OCI-LY1 (cell line): ENCODE results near the gene PTPRT.

Experiments
- H2AFZ ChIP-seq: fragments of 200-600 bp; sonication (generic), shearing (Covaris generic); 2 replicates; pipeline ENCODE4 v1.6.0; 2014; ENCODE audit warnings: antibody characterized with exemption, mild to moderate bottlenecking, low read length
- H3F3A ChIP-seq: fragments of 200-600 bp; sonication (generic), shearing (Covaris generic); 2 replicates; pipeline ENCODE4 v1.6.0; 2014; ENCODE audit warnings: mild to moderate bottlenecking, antibody characterized with exemption, low read length, moderate library complexity; ENCODE audit not compliant: insufficient read depth
- H3K27ac ChIP-seq: fragments of 200-600 bp; sonication (generic); 2 replicates; pipeline ENCODE4 v1.5.1; 2014; ENCODE audit warnings: low read length, mixed run types, mild to moderate bottlenecking, low read depth; ENCODE audit not compliant: poor library complexity, severe bottlenecking
- H3K27me3 ChIP-seq: fragments of 200-600 bp; sonication (generic); 2 replicates; pipeline ENCODE4 v1.6.0; 2014; ENCODE audit warnings: antibody characterized with exemption, mild to moderate bottlenecking, low read length, moderate library complexity; ENCODE audit not compliant: insufficient read depth
- H3K36me3 ChIP-seq: fragments of 200-600 bp; sonication (generic); 2 replicates; pipeline ENCODE4 v1.6.1; 2014; ENCODE audit warnings: mild to moderate bottlenecking, antibody characterized with exemption, low read length, moderate library complexity, mixed read lengths; ENCODE audit not compliant: insufficient read depth
- H3K4me1 ChIP-seq: fragments of 200-600 bp; sonication (generic); 2 replicates; pipeline ENCODE4 v1.5.1; 2014; ENCODE audit warnings: mild to moderate bottlenecking, low read length, moderate library complexity; ENCODE audit not compliant: insufficient read depth, severe bottlenecking
- H3K4me2 ChIP-seq: fragments of 200-600 bp; sonication (generic), shearing (Covaris generic); 2 replicates; pipeline ENCODE4 v1.6.1; 2014; ENCODE audit warnings: low read length
- H3K4me3 ChIP-seq: fragments of 200-600 bp; sonication (generic); 2 replicates; pipeline ENCODE4 v1.5.1; 2014; ENCODE audit warnings: low read length, low read depth, mild to moderate bottlenecking, mixed read lengths; ENCODE audit not compliant: poor library complexity, severe bottlenecking
- H3K79me2 ChIP-seq: fragments of 200-600 bp; shearing (Covaris generic); 2 replicates; pipeline ENCODE4 v1.6.1; 2016; ENCODE audit warnings: mixed run types, low read length, mixed read lengths; ENCODE audit not compliant: insufficient read depth
- H3K9ac ChIP-seq: fragments of 200-600 bp; sonication (generic), shearing (Covaris generic); 2 replicates; pipeline ENCODE4 v1.6.1; 2014; ENCODE audit warnings: mild to moderate bottlenecking, low read length, mixed read lengths
- H3K9me2 ChIP-seq: fragments of 200-600 bp; sonication (generic), shearing (Covaris generic); 2 replicates; pipeline ENCODE4 v1.6.1; 2014; ENCODE audit warnings: low read depth, mild to moderate bottlenecking, low read length, mixed read lengths
- H3K9me3 ChIP-seq: fragments of 200-600 bp; shearing (Covaris generic); 2 replicates; pipeline ENCODE4 v1.6.1; 2014; ENCODE audit warnings: low read length, mixed read lengths
- H4K20me1 ChIP-seq: fragments of 200-600 bp; sonication (generic), shearing (Covaris generic); 2 replicates; pipeline ENCODE4 v1.6.0; 2016; ENCODE audit warnings: mild to moderate bottlenecking, low read length; ENCODE audit not compliant: insufficient read depth
- EZH2 ChIP-seq: fragments of 200-600 bp; sonication (generic), shearing (Covaris generic); IDR thresholded peaks from 2 replicates; pipeline ENCODE4 v1.8.0; 2017; ENCODE audit warnings: borderline replicate concordance, mixed run types, mild to moderate bottlenecking, antibody characterized with exemption, low read length, moderate library complexity, mixed read lengths
- TF ChIP-seq, protein P1 (sequence below): fragments of 200-600 bp; sonication (generic), shearing (Covaris generic); IDR thresholded peaks from 2 replicates; pipeline ENCODE4 v1.5.1; 2017; ENCODE audit warnings: mild to moderate bottlenecking, antibody characterized with exemption, low read length, moderate library complexity, mixed read lengths

PTPRT gene

DNA sequence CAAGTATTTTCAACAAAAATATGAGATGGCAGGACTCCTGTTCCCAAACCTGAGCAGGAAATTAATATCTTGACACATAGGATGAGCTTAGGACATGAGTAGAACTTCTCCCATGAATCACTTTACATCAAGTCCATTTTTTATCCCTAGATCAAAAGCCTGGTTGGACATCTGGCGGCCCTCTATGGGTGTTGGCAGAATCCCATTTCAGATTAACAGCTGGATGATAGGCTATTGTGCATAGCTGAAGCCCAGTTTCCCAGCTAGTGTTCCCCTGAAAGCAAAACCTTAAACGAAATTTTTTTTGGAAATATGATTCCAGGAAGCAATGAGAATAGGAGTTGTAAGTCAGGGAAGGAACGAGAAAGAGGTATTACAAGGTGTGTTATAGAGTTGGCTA, 1122.1 kb downstream of the PTPRT start:
- no peaks in the 10 kb centered on the region for H3K79me2 ChIP-seq
- no peaks in the 10 kb centered on the region for H3K9me3 ChIP-seq
- TF ChIP-seq, protein P1, sequence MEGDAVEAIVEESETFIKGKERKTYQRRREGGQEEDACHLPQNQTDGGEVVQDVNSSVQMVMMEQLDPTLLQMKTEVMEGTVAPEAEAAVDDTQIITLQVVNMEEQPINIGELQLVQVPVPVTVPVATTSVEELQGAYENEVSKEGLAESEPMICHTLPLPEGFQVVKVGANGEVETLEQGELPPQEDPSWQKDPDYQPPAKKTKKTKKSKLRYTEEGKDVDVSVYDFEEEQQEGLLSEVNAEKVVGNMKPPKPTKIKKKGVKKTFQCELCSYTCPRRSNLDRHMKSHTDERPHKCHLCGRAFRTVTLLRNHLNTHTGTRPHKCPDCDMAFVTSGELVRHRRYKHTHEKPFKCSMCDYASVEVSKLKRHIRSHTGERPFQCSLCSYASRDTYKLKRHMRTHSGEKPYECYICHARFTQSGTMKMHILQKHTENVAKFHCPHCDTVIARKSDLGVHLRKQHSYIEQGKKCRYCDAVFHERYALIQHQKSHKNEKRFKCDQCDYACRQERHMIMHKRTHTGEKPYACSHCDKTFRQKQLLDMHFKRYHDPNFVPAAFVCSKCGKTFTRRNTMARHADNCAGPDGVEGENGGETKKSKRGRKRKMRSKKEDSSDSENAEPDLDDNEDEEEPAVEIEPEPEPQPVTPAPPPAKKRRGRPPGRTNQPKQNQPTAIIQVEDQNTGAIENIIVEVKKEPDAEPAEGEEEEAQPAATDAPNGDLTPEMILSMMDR: no peak
- no peak for TF ChIP-seq EZH2
- H3K36me3 ChIP-seq: no peaks in the 10 kb centered on the region
- no peaks in the 10 kb centered on the region for H3K9me2 ChIP-seq
- H3K4me2 ChIP-seq: no peak overlapping the region
- H3K9ac ChIP-seq: no peak overlapping the region
- no peak overlapping the region for H2AFZ ChIP-seq
- H3K27ac ChIP-seq: no peak overlapping the region
- H3K4me3 ChIP-seq: no peak overlapping the region
- no peaks in the 10 kb centered on the region for H3K27me3 ChIP-seq
- no peaks in the 10 kb centered on the region for H3F3A ChIP-seq
- H4K20me1 ChIP-seq: no peaks in the 10 kb centered on the region
- no peaks in the 10 kb centered on the region for H3K4me1 ChIP-seq

DNA sequence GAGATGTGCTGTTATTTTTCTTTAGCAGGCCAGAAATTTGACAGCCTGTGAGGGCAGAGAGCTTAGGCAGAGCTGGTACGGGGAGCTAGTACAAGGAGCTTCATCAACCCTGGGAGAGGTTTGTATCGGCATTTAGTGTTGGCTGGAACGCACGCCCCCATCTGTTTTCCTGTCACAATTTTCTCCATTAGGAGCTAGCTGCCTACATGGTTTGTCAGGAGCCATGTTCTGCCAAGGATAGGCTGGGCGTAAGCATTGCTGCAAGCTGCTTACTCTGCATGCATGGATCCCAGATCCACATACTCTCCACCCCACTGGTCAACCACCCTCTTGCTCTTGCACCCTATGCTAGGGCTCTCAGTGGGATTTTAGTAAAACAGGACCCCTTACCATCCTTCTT, 1122.5 kb downstream of the PTPRT start:
- Histone ChIP-seq H3F3A (no peaks in the 10 kb centered on the region), H4K20me1 (no peaks in the 10 kb centered on the region), H3K27me3 (no peaks in the 10 kb centered on the region), H3K36me3 (no peaks in the 10 kb centered on the region), H3K79me2 (no peaks in the 10 kb centered on the region), H3K9ac (no peak overlapping the region), H2AFZ (no peak overlapping the region), H3K9me2 (no peaks in the 10 kb centered on the region), H3K4me1 (no peaks in the 10 kb centered on the region), H3K4me3 (no peak overlapping the region), H3K4me2 (no peak overlapping the region), H3K9me3 (no peaks in the 10 kb centered on the region), H3K27ac (no peak overlapping the region)
- no peak for TF ChIP-seq EZH2
- TF ChIP-seq, protein P1: no peak

DNA sequence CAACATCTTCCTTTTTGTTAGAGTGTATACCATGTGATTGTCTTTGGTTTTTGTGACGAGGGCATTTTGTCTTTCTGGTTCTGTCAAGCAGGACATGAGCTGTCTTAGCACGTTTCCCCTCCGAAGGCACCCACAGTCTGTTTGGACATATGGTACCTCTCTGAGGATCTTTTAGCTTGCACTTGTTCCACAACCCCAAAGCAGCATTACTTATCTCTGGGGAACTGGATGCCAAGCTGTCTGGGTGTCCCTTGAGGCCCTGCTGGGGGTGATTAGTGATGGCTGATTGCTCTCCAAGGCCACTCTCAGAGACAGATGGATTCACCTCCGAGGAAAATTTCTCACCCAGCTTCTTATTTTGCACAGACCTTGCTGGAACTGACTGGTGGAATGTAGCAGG, 1126.6 kb downstream of the PTPRT start:
- Histone ChIP-seq H3K27ac (no peak overlapping the region), H3K4me1 (no peaks in the 10 kb centered on the region), H3K36me3 (no peaks in the 10 kb centered on the region), H3K9me2 (no peaks in the 10 kb centered on the region), H3K4me3 (no peak overlapping the region), H4K20me1 (no peaks in the 10 kb centered on the region), H3F3A (no peaks in the 10 kb centered on the region), H3K27me3 (no peaks in the 10 kb centered on the region), H3K9ac (no peak overlapping the region), H2AFZ (no peak overlapping the region), H3K4me2 (no peak overlapping the region), H3K79me2 (no peaks in the 10 kb centered on the region), H3K9me3 (no peaks in the 10 kb centered on the region)
- TF ChIP-seq, protein P1: no peak
- TF ChIP-seq EZH2: no peak
